Subcutaneous adipose tissue (tissue), 4 donors: ENCODE results near the gene SLITRK5. TPM values are rescaled to one million over a fixed set of nuclear protein-coding genes. Genes with fewer than 3 reads are reported as not detected.

Experiments used
- total RNA-seq, 4 donors: library from RNA; depleted of rRNA; stranded (reverse); fragments of >200 nt; gene quantifications; one replicate each; pipeline ENCODE4 v1.1.0, GENCODE V29; 2016
- TF ChIP-seq, protein P1 (sequence below): fragments of 450-650 bp; IDR thresholded peaks from one replicate; pipeline ENCODE4 v1.5.1; 2016; ENCODE audit warnings: low read depth, mild to moderate bottlenecking, control low read depth, antibody characterized with exemption, moderate library complexity

The SLITRK5 gene
- total RNA-seq, 4 donors from 2014 or later = under 0.01 TPM; not detected in 3

DNA sequence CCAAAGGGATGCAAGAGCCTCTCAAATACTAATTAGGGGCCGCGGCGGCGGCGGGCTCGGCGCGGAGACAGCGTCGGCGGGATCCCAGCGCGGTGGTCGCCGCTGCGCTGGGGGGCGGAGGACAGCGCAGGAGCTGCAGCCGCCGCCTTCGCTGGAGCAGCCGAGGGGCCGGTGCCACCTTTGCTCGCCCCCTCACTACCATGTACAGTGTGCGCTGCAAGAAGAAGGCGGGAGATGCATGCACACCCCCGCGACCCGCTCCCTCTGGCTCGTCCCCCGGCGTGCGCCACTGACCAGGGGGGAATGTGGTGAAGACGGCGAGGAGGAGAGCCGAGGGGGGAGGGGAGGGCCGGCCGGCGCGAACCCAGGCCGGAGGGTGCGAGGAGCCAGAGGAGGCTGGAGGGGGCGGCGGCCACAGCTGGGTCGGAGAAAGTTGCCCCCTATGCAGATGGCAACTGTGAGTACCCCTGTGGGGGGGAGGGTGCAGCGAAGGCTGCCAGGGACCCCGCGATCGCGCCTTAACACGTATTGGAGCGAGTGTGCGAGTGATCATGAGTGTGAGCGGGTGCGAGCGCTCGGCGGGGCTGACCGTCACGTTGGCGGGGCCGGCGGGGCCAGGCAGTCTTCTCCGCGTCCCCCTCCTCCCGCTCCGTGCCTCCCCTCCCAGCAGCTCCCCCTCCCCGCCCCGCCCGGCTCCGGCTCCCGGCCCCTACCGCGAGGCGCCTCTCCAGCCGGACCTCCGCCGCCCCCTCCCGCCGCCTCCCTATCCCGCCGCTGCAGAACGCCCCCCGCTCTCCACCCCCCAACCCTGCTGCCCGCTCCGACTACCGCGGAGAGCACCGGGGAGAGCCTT is 808 bp downstream of the SLITRK5 start:
- TF ChIP-seq, protein P1, sequence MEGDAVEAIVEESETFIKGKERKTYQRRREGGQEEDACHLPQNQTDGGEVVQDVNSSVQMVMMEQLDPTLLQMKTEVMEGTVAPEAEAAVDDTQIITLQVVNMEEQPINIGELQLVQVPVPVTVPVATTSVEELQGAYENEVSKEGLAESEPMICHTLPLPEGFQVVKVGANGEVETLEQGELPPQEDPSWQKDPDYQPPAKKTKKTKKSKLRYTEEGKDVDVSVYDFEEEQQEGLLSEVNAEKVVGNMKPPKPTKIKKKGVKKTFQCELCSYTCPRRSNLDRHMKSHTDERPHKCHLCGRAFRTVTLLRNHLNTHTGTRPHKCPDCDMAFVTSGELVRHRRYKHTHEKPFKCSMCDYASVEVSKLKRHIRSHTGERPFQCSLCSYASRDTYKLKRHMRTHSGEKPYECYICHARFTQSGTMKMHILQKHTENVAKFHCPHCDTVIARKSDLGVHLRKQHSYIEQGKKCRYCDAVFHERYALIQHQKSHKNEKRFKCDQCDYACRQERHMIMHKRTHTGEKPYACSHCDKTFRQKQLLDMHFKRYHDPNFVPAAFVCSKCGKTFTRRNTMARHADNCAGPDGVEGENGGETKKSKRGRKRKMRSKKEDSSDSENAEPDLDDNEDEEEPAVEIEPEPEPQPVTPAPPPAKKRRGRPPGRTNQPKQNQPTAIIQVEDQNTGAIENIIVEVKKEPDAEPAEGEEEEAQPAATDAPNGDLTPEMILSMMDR = no peak

- TF ChIP-seq, protein P1 = no peak
Measured at GRCh38 chr13:87674247-87674738, 3.1 kb downstream of the SLITRK5 start.

DNA sequence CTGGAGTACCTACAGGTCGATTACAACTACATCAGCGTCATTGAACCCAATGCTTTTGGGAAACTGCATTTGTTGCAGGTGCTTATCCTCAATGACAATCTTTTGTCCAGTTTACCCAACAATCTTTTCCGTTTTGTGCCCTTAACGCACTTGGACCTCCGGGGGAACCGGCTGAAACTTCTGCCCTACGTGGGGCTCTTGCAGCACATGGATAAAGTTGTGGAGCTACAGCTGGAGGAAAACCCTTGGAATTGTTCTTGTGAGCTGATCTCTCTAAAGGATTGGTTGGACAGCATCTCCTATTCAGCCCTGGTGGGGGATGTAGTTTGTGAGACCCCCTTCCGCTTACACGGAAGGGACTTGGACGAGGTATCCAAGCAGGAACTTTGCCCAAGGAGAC is 4.7 kb downstream of the SLITRK5 start:
- TF ChIP-seq, protein P1 = no peak

- TF ChIP-seq, protein P1 = no peak
Measured at GRCh38 chr13:87676254-87677042, 5.3 kb downstream of the SLITRK5 start.

DNA sequence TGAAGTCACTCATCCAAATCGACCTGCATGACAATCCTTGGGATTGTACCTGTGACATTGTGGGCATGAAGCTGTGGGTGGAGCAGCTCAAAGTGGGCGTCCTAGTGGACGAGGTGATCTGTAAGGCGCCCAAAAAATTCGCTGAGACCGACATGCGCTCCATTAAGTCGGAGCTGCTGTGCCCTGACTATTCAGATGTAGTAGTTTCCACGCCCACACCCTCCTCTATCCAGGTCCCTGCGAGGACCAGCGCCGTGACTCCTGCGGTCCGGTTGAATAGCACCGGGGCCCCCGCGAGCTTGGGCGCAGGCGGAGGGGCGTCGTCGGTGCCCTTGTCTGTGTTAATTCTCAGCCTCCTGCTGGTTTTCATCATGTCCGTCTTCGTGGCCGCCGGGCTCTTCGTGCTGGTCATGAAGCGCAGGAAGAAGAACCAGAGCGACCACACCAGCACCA is 5.9 kb downstream of the SLITRK5 start:
- TF ChIP-seq, protein P1 = no peak

GRCh38 chr13:87677496-87678371 is 6.6 kb downstream of the SLITRK5 start:
- TF ChIP-seq, protein P1 = no peak
